DND-41 (cell line): ENCODE measurements around the gene TMEM178B.

Experiments used
- ATAC-seq: fragments of 200-7000 bp; cut with Tn5 transposase; 3 replicates; pipeline ENCODE4 v1.9.1; 2021; ENCODE audit warnings: low read depth; ENCODE audit not compliant: insufficient read depth
- DNase-seq: peaks from one replicate; pipeline ENCODE4 v3.0.0-alpha.2; 2020
- H2AFZ ChIP-seq: 2 replicates; pipeline ENCODE4 v1.6.0; 2012; ENCODE audit warnings: low read depth, low read length
- H3K27ac ChIP-seq: 2 replicates; pipeline ENCODE4 v1.5.1; 2012; ENCODE audit warnings: low read length, inconsistent platforms
- H3K27me3 ChIP-seq: fragments of 200-600 bp; sonication (generic); 2 replicates; pipeline ENCODE4 v1.6.0; 2012; ENCODE audit warnings: low read length, mild to moderate bottlenecking, inconsistent platforms; ENCODE audit not compliant: insufficient read depth, poor library complexity
- H3K36me3 ChIP-seq: 2 replicates; pipeline ENCODE4 v1.5.1; 2012; ENCODE audit warnings: low read length, inconsistent platforms; ENCODE audit not compliant: insufficient read depth
- H3K4me1 ChIP-seq: 2 replicates; pipeline ENCODE4 v1.5.1; 2012; ENCODE audit warnings: mild to moderate bottlenecking, low read length; ENCODE audit not compliant: insufficient read depth
- H3K4me2 ChIP-seq: 2 replicates; pipeline ENCODE4 v1.6.0; 2012; ENCODE audit warnings: mild to moderate bottlenecking, moderate library complexity, low read length, inconsistent platforms; ENCODE audit not compliant: insufficient read depth
- H3K4me3 ChIP-seq, 2 experiments: fragments of 200-600 bp in 1 of 2; shearing (Covaris generic) in 1 of 2; 2 replicates each; pipeline ENCODE4 v1.5.1; 2012 to 2016; ENCODE audit warnings: inconsistent platforms in 2 of 2, low read length in 2 of 2, mild to moderate bottlenecking in 2 of 2, low read depth in 1 of 2, moderate library complexity in 1 of 2
- H3K79me2 ChIP-seq: 2 replicates; pipeline ENCODE4 v1.6.0; 2012; ENCODE audit warnings: low read length, inconsistent platforms; ENCODE audit not compliant: insufficient read depth
- H3K9ac ChIP-seq: 2 replicates; pipeline ENCODE4 v1.6.0; 2012; ENCODE audit warnings: low read depth, mild to moderate bottlenecking, inconsistent platforms, low read length, moderate library complexity
- H3K9me3 ChIP-seq: 2 replicates; pipeline ENCODE4 v1.5.1; 2012; ENCODE audit warnings: low read length, moderate library complexity, mild to moderate bottlenecking, inconsistent platforms; ENCODE audit not compliant: insufficient read depth, severe bottlenecking
- H4K20me1 ChIP-seq: 2 replicates; pipeline ENCODE4 v1.6.0; 2012; ENCODE audit warnings: low read length; ENCODE audit not compliant: insufficient read depth
- CTCF ChIP-seq: IDR thresholded peaks from 2 replicates; pipeline ENCODE4 v1.5.1; 2012; ENCODE audit warnings: borderline replicate concordance, low read length, moderate library complexity, mild to moderate bottlenecking; ENCODE audit not compliant: poor library complexity, severe bottlenecking; ENCODE audit errors: extremely low read depth
- EZH2 ChIP-seq: IDR thresholded peaks from 3 replicates; pipeline ENCODE4 v1.6.1; 2012; ENCODE audit warnings: borderline replicate concordance, low read depth, mild to moderate bottlenecking, moderate library complexity, low read length, inconsistent platforms; ENCODE audit not compliant: severe bottlenecking

TMEM178B gene

GRCh38 chr7:141500608-141501007 is 426.7 kb downstream of the TMEM178B start:
- H3K4me1 ChIP-seq, result no peaks in the 10 kb centered on the region
- no peak overlapping the region for H3K4me3 ChIP-seq
- H2AFZ ChIP-seq, result no peak overlapping the region
- H3K27me3 ChIP-seq, result peaks cover 8% of the 10 kb centered on the region
- H4K20me1 ChIP-seq, result no peaks in the 10 kb centered on the region
- DNase-seq, result no peak
- H3K36me3 ChIP-seq, result no peaks in the 10 kb centered on the region
- ATAC-seq, result no peak
- H3K9me3 ChIP-seq, result no peaks in the 10 kb centered on the region
- no peak overlapping the region for H3K4me2 ChIP-seq
- no peak overlapping the region for H3K27ac ChIP-seq
- TF ChIP-seq CTCF (no peak), EZH2 (no peak)
- H3K79me2 ChIP-seq, result no peaks in the 10 kb centered on the region
- H3K9ac ChIP-seq, result no peak overlapping the region

DNA sequence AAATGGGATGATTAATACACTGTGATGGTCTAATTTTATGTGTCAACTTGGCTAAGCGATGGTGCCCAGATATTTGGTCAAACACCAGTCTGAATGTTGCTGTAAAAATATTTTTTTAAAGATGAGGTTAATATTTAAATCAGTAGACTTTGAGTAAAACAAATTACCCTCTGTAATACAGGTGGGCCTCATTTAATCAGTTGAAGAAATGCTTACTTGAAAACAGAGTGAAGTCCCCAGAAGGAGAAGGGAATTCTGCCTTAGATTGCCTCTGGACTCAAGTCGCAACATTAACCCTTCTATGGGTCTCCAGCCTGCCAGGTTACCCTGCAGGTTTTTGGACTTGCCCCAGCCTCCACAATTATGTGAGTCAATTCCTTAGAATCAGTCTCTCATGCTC is 427.6 kb downstream of the TMEM178B start:
- no peak for ATAC-seq
- Histone ChIP-seq H2AFZ (no peak overlapping the region), H3K4me3 (no peak overlapping the region), H3K9me3 (no peaks in the 10 kb centered on the region), H3K9ac (no peak overlapping the region), H4K20me1 (no peaks in the 10 kb centered on the region), H3K4me2 (no peak overlapping the region), H3K79me2 (no peaks in the 10 kb centered on the region), H3K27ac (no peak overlapping the region), H3K27me3 (peaks cover 6% of the 10 kb centered on the region), H3K4me1 (no peaks in the 10 kb centered on the region), H3K36me3 (no peaks in the 10 kb centered on the region)
- TF ChIP-seq EZH2 (no peak), CTCF (no peak)
- no peak for DNase-seq

- Histone ChIP-seq H3K9ac (no peak overlapping the region), H3K27me3 (no peaks in the 10 kb centered on the region), H3K4me3 (no peak overlapping the region), H3K4me1 (no peaks in the 10 kb centered on the region), H3K9me3 (no peaks in the 10 kb centered on the region), H3K4me2 (no peak overlapping the region), H3K79me2 (no peaks in the 10 kb centered on the region), H4K20me1 (no peaks in the 10 kb centered on the region), H3K36me3 (no peaks in the 10 kb centered on the region), H3K27ac (no peak overlapping the region), H2AFZ (no peak overlapping the region)
- TF ChIP-seq CTCF (no peak), EZH2 (no peak)
- no peak for DNase-seq
- ATAC-seq, result no peak
Observed at GRCh38 chr7:141511316-141511675, 437.4 kb downstream of the TMEM178B start.
